ENCODE measurements around the gene ENKUR.

The ENKUR gene

GRCh38 chr10:25028711-25029110 lies 12.8 kb upstream of the ENKUR start:
- H3K9ac ChIP-seq (ENCODE audit: low read length): no peak overlapping the region
- H3K4me1 ChIP-seq (ENCODE audit: low read length): no peaks in the 10 kb centered on the region
- no peaks in the 10 kb centered on the region for H3K79me2 ChIP-seq (ENCODE audit: low read length)
- H3K4me3 ChIP-seq (ENCODE audit: low read length): no peak overlapping the region
- H3K9me3 ChIP-seq (ENCODE audit: insufficient read depth, low read length): no peaks in the 10 kb centered on the region
- no peak overlapping the region for H3K27ac ChIP-seq (ENCODE audit: low read length)
- no peaks in the 10 kb centered on the region for H3K27me3 ChIP-seq (ENCODE audit: low read depth, low read length)
- TF ChIP-seq CTCF (IDR thresholded peaks at IDR 0.05; ENCODE audit: low read depth, low read length): no peak
- H2AFZ ChIP-seq (ENCODE audit: low read depth, low read length): no peak overlapping the region
- H3K36me3 ChIP-seq (replicated peaks; ENCODE audit: low read depth, low read length): no peaks in the 10 kb centered on the region
- H4K20me1 ChIP-seq (ENCODE audit: insufficient read depth, low read length): no peaks in the 10 kb centered on the region
- no peak overlapping the region for H3K4me2 ChIP-seq (ENCODE audit: low read length)

GRCh38 chr10:25026463-25026862 lies 10.5 kb upstream of the ENKUR start:
- Histone ChIP-seq H3K9me3 (ENCODE audit: insufficient read depth, low read length) (no peaks in the 10 kb centered on the region), H2AFZ (ENCODE audit: low read depth, low read length) (no peak overlapping the region), H3K4me3 (ENCODE audit: low read length) (no peak overlapping the region), H3K79me2 (ENCODE audit: low read length) (no peaks in the 10 kb centered on the region), H3K27me3 (ENCODE audit: low read depth, low read length) (no peaks in the 10 kb centered on the region), H3K4me2 (ENCODE audit: low read length) (no peak overlapping the region), H4K20me1 (ENCODE audit: insufficient read depth, low read length) (no peaks in the 10 kb centered on the region), H3K4me1 (ENCODE audit: low read length) (no peaks in the 10 kb centered on the region), H3K36me3 (replicated peaks; ENCODE audit: low read depth, low read length) (no peaks in the 10 kb centered on the region), H3K27ac (ENCODE audit: low read length) (no peak overlapping the region), H3K9ac (ENCODE audit: low read length) (no peak overlapping the region)
- no peak for TF ChIP-seq CTCF (IDR thresholded peaks at IDR 0.05; ENCODE audit: low read depth, low read length)
- TF ChIP-seq EZH2phosphoT487 (IDR thresholded peaks at IDR 0.05; ENCODE audit: low read depth): no peak

- no peaks in the 10 kb centered on the region for H3K9me3 ChIP-seq (ENCODE audit: insufficient read depth, low read length)
- H3K79me2 ChIP-seq (ENCODE audit: low read length): no peaks in the 10 kb centered on the region
- no peak overlapping the region for H3K4me3 ChIP-seq (ENCODE audit: low read length)
- no peaks in the 10 kb centered on the region for H3K36me3 ChIP-seq (replicated peaks; ENCODE audit: low read depth, low read length)
- no peak overlapping the region for H3K4me2 ChIP-seq (ENCODE audit: low read length)
- no peaks in the 10 kb centered on the region for H4K20me1 ChIP-seq (ENCODE audit: insufficient read depth, low read length)
- no peak overlapping the region for H3K9ac ChIP-seq (ENCODE audit: low read length)
- H3K27me3 ChIP-seq (ENCODE audit: low read depth, low read length): no peaks in the 10 kb centered on the region
- TF ChIP-seq EZH2phosphoT487 (IDR thresholded peaks at IDR 0.05; ENCODE audit: low read depth) (no peak), CTCF (IDR thresholded peaks at IDR 0.05; ENCODE audit: low read depth, low read length) (no peak)
- no peak overlapping the region for H3K27ac ChIP-seq (ENCODE audit: low read length)
- no peaks in the 10 kb centered on the region for H3K4me1 ChIP-seq (ENCODE audit: low read length)
- no peak overlapping the region for H2AFZ ChIP-seq (ENCODE audit: low read depth, low read length)
Measured at GRCh38 chr10:25024528-25024927, 8.6 kb upstream of the ENKUR start.

GRCh38 chr10:25023278-25023677 lies 7.3 kb upstream of the ENKUR start:
- Histone ChIP-seq H2AFZ (ENCODE audit: low read depth, low read length) (no peak overlapping the region), H4K20me1 (ENCODE audit: insufficient read depth, low read length) (no peaks in the 10 kb centered on the region)
- TF ChIP-seq EZH2phosphoT487 (IDR thresholded peaks at IDR 0.05; ENCODE audit: low read depth) (no peak), CTCF (IDR thresholded peaks at IDR 0.05; ENCODE audit: low read depth, low read length) (no peak)

More at GRCh38 chr10:25023278-25023677, 7.3 kb upstream of the ENKUR start:
- no peak overlapping the region for H3K27ac ChIP-seq (ENCODE audit: low read length)
- no peaks in the 10 kb centered on the region for H3K9me3 ChIP-seq (ENCODE audit: insufficient read depth, low read length)
- no peaks in the 10 kb centered on the region for H3K4me1 ChIP-seq (ENCODE audit: low read length)
- no peaks in the 10 kb centered on the region for H3K79me2 ChIP-seq (ENCODE audit: low read length)
- H3K27me3 ChIP-seq (ENCODE audit: low read depth, low read length): no peaks in the 10 kb centered on the region
- no peak overlapping the region for H3K4me2 ChIP-seq (ENCODE audit: low read length)
- H3K4me3 ChIP-seq (ENCODE audit: low read length): no peak overlapping the region
- H3K9ac ChIP-seq (ENCODE audit: low read length): no peak overlapping the region
- H3K36me3 ChIP-seq (replicated peaks; ENCODE audit: low read depth, low read length): no peaks in the 10 kb centered on the region
